NT2/D1 (cell line): Measurements from ENCODE around the gene GFPT1.

ENCODE experiments used
- YY1 ChIP-seq: IDR thresholded peaks from 2 replicates; pipeline ENCODE4 v1.6.1; 2011; ENCODE audit not compliant: insufficient read length, insufficient read depth
- ZNF274 ChIP-seq: IDR thresholded peaks from 2 replicates; pipeline ENCODE4 v1.6.1; 2011; ENCODE audit warnings: mild to moderate bottlenecking, low read depth, low read length

DNA sequence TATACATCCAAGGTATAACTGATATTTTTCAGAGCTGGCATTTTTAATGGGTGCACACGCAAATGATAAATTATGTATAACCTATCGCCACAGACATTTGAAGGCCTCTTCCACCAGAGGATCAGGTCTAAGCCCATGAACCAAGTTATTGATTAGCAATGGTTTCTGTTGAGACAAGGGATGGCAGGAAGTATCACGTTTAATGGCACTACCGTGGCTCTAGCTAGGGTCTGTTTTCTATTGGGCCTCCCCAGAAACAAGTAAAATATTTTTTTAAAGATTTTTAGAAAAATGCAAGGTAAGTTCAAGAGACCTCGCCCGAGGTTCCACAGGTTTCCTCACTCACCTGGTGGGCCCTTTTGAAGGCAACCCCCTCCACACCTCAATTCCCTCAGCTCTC, 667 bp downstream of the GFPT1 start:
- TF ChIP-seq YY1 = no peak
- no peak for TF ChIP-seq ZNF274
